ENCODE data around the gene IP6K3. TPM values are rescaled to one million over a fixed set of nuclear protein-coding genes. Genes with fewer than 3 reads are reported as not detected.

The IP6K3 gene
- total RNA-seq, 1 experiment from 2014 or later, result not detected

- Histone ChIP-seq H3K27me3 (ENCODE audit: control insufficient read depth, insufficient read depth, low read length) (no peaks in the 10 kb centered on the region), H3K9me3 (ENCODE audit: control insufficient read depth, insufficient read depth, low read depth, low read length) (no peaks in the 10 kb centered on the region), H3K4me3 (ENCODE audit: low read depth in 2 of 2, low read length in 2 of 2) (no peak overlapping the region), H3K36me3 (ENCODE audit: control insufficient read depth, insufficient read depth, low read length) (peaks cover 7% of the 10 kb centered on the region; the same call in 1 of the 2 replicates), H3K4me1 (ENCODE audit: control insufficient read depth, insufficient read depth, low read length) (peaks cover 8% of the 10 kb centered on the region), H3K27ac (ENCODE audit: low read length) (no peak overlapping the region)
- TF ChIP-seq POLR2AphosphoS5 (IDR thresholded peaks at IDR 0.05; ENCODE audit: low read depth, low read length) (no peak), CTCF (IDR thresholded peaks at IDR 0.05) (no peak), SIN3A (IDR thresholded peaks at IDR 0.05; ENCODE audit: borderline replicate concordance, insufficient read depth, low read depth, low read length) (no peak), REST (IDR thresholded peaks at IDR 0.05; ENCODE audit: insufficient read depth in 1 of 2, low read depth in 2 of 2, low read length in 1 of 2) (no peak), TCF7L2 (IDR thresholded peaks at IDR 0.05; ENCODE audit: low read depth, low read length) (no peak)
- ChIA-PET CTCF (interaction anchor here (1.1 to 1.2 kb wide), 2 partner anchors 31 to 51 kb away, joined by 3 read pairs; no protein-coding TSS in a partner anchor), POLR2A (no interaction called here)
- ATAC-seq, result no peak
- no TSS peak for BruUV-seq (replicated peaks)
- DNase-seq (ENCODE audit: low read depth, low spot score), result no peak
- in situ Hi-C loops (cut with HindIII; ENCODE audit: low pct_unique_long_range_greater_than_20kb, low sequenced_read_pairs) (no loop called here), intact Hi-C loops (cut with micrococcal nuclease; ENCODE audit: unreplicated experiment) (no loop called here)
Observed at GRCh38 chr6:33712914-33713313, 33.8 kb downstream of the IP6K3 start.

GRCh38 chr6:33711140-33712129 lies 35.3 kb downstream of the IP6K3 start, which contains the start of gene UQCC2:
TSS of gene UQCC2 (minus strand) at chr6:33711700. CDS start at chr6:33711686, 14 bp downstream.
- ATAC-seq, result peak; percentile 98
- CTCF ChIA-PET, result interaction anchor here (0.5 to 1.8 kb wide), 26 partner anchors 9 to 1322 kb away, joined by 3 to 12 read pairs (median 4); partner anchors contain the start of genes BAK1 and BLTP3A
- BruUV-seq (replicated peaks), result no TSS peak

More at GRCh38 chr6:33711140-33712129, 35.3 kb downstream of the IP6K3 start, which contains the start of gene UQCC2:
- no peaks in the 10 kb centered on the region for H3K9me3 ChIP-seq (ENCODE audit: control insufficient read depth, insufficient read depth, low read depth, low read length)
- peaks cover 8% of the 10 kb centered on the region for H3K4me1 ChIP-seq (ENCODE audit: control insufficient read depth, insufficient read depth, low read length)
- peaks cover 7% of the 10 kb centered on the region; the same call in 1 of the 2 replicates for H3K36me3 ChIP-seq (ENCODE audit: control insufficient read depth, insufficient read depth, low read length)
- in situ Hi-C loops (cut with HindIII; ENCODE audit: low pct_unique_long_range_greater_than_20kb, low sequenced_read_pairs) (no loop called here), intact Hi-C loops (cut with micrococcal nuclease; ENCODE audit: unreplicated experiment) (no loop called here)
- DNase-seq (ENCODE audit: low read depth, low spot score), result peak; percentile 76
- H3K27me3 ChIP-seq (ENCODE audit: control insufficient read depth, insufficient read depth, low read length), result no peaks in the 10 kb centered on the region
- H3K4me3 ChIP-seq (ENCODE audit: low read depth in 2 of 2, low read length in 2 of 2), result peak within 1 kb of the TSS; percentile 68 to 88
- POLR2A ChIA-PET, result interaction anchor here (0.5 to 0.6 kb wide), 8 partner anchors 8 to 676 kb away, joined by 3 to 8 read pairs (median 3); no protein-coding TSS in a partner anchor
- H3K27ac ChIP-seq (ENCODE audit: low read length), result peak within 1 kb of the TSS; percentile 93
- TF ChIP-seq CTCF (IDR thresholded peaks at IDR 0.05), result peak; percentile 91
- TF ChIP-seq POLR2AphosphoS5 (IDR thresholded peaks at IDR 0.05; ENCODE audit: low read depth, low read length), result peak; percentile 99
- TF ChIP-seq TCF7L2 (IDR thresholded peaks at IDR 0.05; ENCODE audit: low read depth, low read length), result no peak
- no peak; a peak in 1 of 4 replicates for TF ChIP-seq REST (IDR thresholded peaks at IDR 0.05; ENCODE audit: insufficient read depth in 1 of 2, low read depth in 2 of 2, low read length in 1 of 2)
- TF ChIP-seq SIN3A (IDR thresholded peaks at IDR 0.05; ENCODE audit: borderline replicate concordance, insufficient read depth, low read depth, low read length), result peak; percentile 90; the same call in 1 of the 2 replicates

Data from Panc1 (cell line).